Ovary (tissue), 3 donors: ENCODE data around the gene KIF22.

Source experiments
- EP300 ChIP-seq: sonication (generic); formaldehyde crosslinking; IDR thresholded peaks from one replicate; pipeline ENCODE4 v1.6.1; 2017; ENCODE audit warnings: antibody characterized with exemption
- POLR2A ChIP-seq: fragments of 450-650 bp; IDR thresholded peaks from one replicate; pipeline ENCODE4 v1.6.1; 2017; ENCODE audit warnings: antibody characterized with exemption, mild to moderate bottlenecking, moderate library complexity
- TF ChIP-seq, protein P1 (sequence below), 3 donors: fragments of 450-650 bp in 2 of 3; fragments of 200-600 bp in 1 of 3; IDR thresholded peaks; one replicate each; pipeline versions ENCODE4 v1.5.1 to v1.8.0; 2016 to 2022; ENCODE audit warnings: antibody characterized with exemption in 3 of 3, mild to moderate bottlenecking in 1 of 3
- donor health status: DM: no; HTN: no; CAD: no.

DNA sequence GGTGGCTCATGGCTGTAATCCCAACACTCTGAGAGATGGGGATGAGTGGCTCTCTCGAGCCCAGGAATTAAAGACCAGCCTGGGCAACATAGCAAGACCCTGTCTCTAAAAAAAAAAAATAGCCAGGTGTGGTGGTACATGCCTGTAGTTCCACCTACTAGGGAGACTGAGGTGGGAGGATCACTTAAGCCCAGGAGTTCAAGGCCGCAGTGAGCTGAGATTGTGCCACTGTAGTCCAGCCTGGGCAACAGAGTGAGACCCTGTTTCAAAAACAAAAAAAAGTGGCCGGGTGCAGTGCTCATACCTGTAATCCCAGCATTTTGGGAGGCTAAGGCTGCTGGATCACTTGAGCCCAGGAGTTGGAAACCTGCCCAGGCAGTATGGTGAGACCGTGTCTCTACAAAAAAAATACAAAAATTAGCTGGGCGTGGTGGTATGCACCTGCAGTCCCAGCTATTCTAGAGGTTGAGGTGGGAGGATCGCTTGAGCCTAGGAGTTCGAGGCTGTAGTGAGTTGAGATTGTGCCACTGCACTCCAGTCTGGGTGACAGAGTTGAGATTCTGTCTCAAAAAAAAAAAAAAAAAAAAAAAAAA is 47.8 kb upstream of the KIF22 start:
- TF ChIP-seq, protein P1, sequence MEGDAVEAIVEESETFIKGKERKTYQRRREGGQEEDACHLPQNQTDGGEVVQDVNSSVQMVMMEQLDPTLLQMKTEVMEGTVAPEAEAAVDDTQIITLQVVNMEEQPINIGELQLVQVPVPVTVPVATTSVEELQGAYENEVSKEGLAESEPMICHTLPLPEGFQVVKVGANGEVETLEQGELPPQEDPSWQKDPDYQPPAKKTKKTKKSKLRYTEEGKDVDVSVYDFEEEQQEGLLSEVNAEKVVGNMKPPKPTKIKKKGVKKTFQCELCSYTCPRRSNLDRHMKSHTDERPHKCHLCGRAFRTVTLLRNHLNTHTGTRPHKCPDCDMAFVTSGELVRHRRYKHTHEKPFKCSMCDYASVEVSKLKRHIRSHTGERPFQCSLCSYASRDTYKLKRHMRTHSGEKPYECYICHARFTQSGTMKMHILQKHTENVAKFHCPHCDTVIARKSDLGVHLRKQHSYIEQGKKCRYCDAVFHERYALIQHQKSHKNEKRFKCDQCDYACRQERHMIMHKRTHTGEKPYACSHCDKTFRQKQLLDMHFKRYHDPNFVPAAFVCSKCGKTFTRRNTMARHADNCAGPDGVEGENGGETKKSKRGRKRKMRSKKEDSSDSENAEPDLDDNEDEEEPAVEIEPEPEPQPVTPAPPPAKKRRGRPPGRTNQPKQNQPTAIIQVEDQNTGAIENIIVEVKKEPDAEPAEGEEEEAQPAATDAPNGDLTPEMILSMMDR (IDR thresholded peaks at IDR 0.05) = no peak
- TF ChIP-seq EP300 = no peak
- TF ChIP-seq POLR2A = no peak
